Smooth muscle cell of the pulmonary artery (primary cell): Measurements from ENCODE around the gene UGT2B10. TPM values are rescaled to one million over a fixed set of nuclear protein-coding genes. Genes with fewer than 3 reads are reported as not detected.

ENCODE experiments used
- total RNA-seq: library from RNA; depleted of rRNA; stranded (reverse); fragments of >200 nt; gene quantifications from 2 replicates; pipeline ENCODE4 v1.2.3, GENCODE V29; 2014

UGT2B10 gene
- not detected in 2 replicates for total RNA-seq

GRCh38 chr4:68815617-68816409 is at the start of gene UGT2B10:
Gene UGT2B10 (plus strand): TSS chr4:68815994. CDS start chr4:68816020, 26 bp downstream.

Other genes with a start within 250 kb of the UGT2B10 start
- gene UGT2B17, start 239.7 kb upstream of the UGT2B10 start, total RNA-seq = not detected in 2 replicates
- gene UGT2B15, start 145.3 kb upstream of the UGT2B10 start, total RNA-seq = not detected in 2 replicates
- gene UGT2A3, start 135.8 kb downstream of the UGT2B10 start, total RNA-seq = not detected in 2 replicates